Inflammatory macrophage treated with lipopolysaccharide for 1 hour (primary cell): ENCODE results near the gene FAM3C.
"Not testable (repeated sequence)": the region's sequence is repeated elsewhere in the genome, so short reads cannot be mapped to it uniquely, and the experiment has no call there.

Source experiments
- DNase-seq, 2 donors: peaks; one replicate each; pipeline ENCODE4 v3.0.0-alpha.2; 2020 to 2022

FAM3C gene

GRCh38 chr7:121395961-121396757 lies at the start of gene FAM3C:
TSS of gene FAM3C (minus strand) at chr7:121396308. CDS start at chr7:121382969, 13,339 bp downstream.
- DNase-seq, result peak; percentile 91 to 97

GRCh38 chr7:121442845-121443244 lies 46.7 kb upstream of the FAM3C start:
- DNase-seq, result no peak

- no peak for DNase-seq
These were observed 44.9 kb upstream of the FAM3C start for GRCh38 chr7:121440857-121441503.

GRCh38 chr7:121438043-121438955 lies 42.2 kb upstream of the FAM3C start:
- peak in 1 of 2 donors; percentile 6 for DNase-seq

- no peak for DNase-seq
These were observed 41.4 kb upstream of the FAM3C start for GRCh38 chr7:121437470-121437869.

- DNase-seq, result no peak
These were observed 40.6 kb upstream of the FAM3C start for GRCh38 chr7:121436688-121437087.

GRCh38 chr7:121436136-121436535 lies 40.0 kb upstream of the FAM3C start:
- DNase-seq, result no peak

- no peak for DNase-seq
These were observed 37.7 kb upstream of the FAM3C start for GRCh38 chr7:121433775-121434174.

GRCh38 chr7:121432486-121432885 lies 36.4 kb upstream of the FAM3C start:
- not testable (repeated sequence) for DNase-seq

GRCh38 chr7:121431996-121432395 lies 35.9 kb upstream of the FAM3C start:
- no peak for DNase-seq

- DNase-seq, result no peak
These were observed 35.4 kb upstream of the FAM3C start for GRCh38 chr7:121431389-121431995.

GRCh38 chr7:121430558-121430957 lies 34.5 kb upstream of the FAM3C start:
- DNase-seq, result no peak

GRCh38 chr7:121429798-121430197 lies 33.7 kb upstream of the FAM3C start:
- DNase-seq, result no peak

GRCh38 chr7:121428855-121429489 lies 32.9 kb upstream of the FAM3C start:
- DNase-seq, result no peak

GRCh38 chr7:121421743-121422142 lies 25.6 kb upstream of the FAM3C start:
- not testable (repeated sequence) for DNase-seq

GRCh38 chr7:121420976-121421375 lies 24.9 kb upstream of the FAM3C start:
- no peak for DNase-seq

GRCh38 chr7:121419201-121420148 lies 23.4 kb upstream of the FAM3C start:
- no peak for DNase-seq

- DNase-seq, result no peak
These were observed 20.4 kb upstream of the FAM3C start for GRCh38 chr7:121416533-121416932.

- DNase-seq, result no peak
These were observed 18.3 kb upstream of the FAM3C start for GRCh38 chr7:121414436-121414835.

GRCh38 chr7:121411597-121411979 lies 15.5 kb upstream of the FAM3C start:
- DNase-seq, result no peak
